Measurements from ENCODE around the gene MRPL34. TPM values are rescaled to one million over a fixed set of nuclear protein-coding genes. Genes with fewer than 3 reads are reported as not detected.
A peak's percentile ranks its signal among the peaks of the same experiment; 100 is the strongest.

Gene MRPL34
- total and polyA plus RNA-seq, 2 donors (not counting 1 experiment from before 2014, with no cell fraction given), result 27.5 to 44.8 TPM

GRCh38 chr19:17286263-17286662 is 19.4 kb upstream of the MRPL34 start:
- Histone ChIP-seq H4K20me1 (ENCODE audit: control insufficient read depth, extremely low read depth, insufficient read depth, low read length) (no peaks in the 10 kb centered on the region), H3K27ac (ENCODE audit: insufficient read depth, low read length) (no peak overlapping the region), H3K27me3 (ENCODE audit: control insufficient read depth, insufficient read depth, low read length) (no peaks in the 10 kb centered on the region), H3K9ac (ENCODE audit: insufficient read depth, low read length) (no peak overlapping the region), H3K36me3 (ENCODE audit: control insufficient read depth, insufficient read depth, low read length) (no peaks in the 10 kb centered on the region), H2AFZ (ENCODE audit: low read length) (no peak overlapping the region), H3K4me1 (ENCODE audit: control insufficient read depth, extremely low read depth, insufficient read depth, low read length) (no peaks in the 10 kb centered on the region), H3K9me3 (ENCODE audit: control insufficient read depth, insufficient read depth, low read depth, low read length) (no peaks in the 10 kb centered on the region), H3K4me3 (replicated peaks in 1 of 4; ENCODE audit: control extremely low read depth in 1 of 4, insufficient read depth in 1 of 4, low read depth in 3 of 4, low read length in 4 of 4) (no peak overlapping the region), H3K4me2 (ENCODE audit: extremely low read depth, insufficient read depth, low read length) (no peak overlapping the region), H3K79me2 (ENCODE audit: control insufficient read depth, insufficient read depth, low read length) (no peaks in the 10 kb centered on the region)
- no peak for DNase-seq (ENCODE audit: low read depth in 2 of 2)
- TF ChIP-seq CTCF (conservative IDR thresholded peaks at IDR 0.05 in 1 of 2, IDR thresholded peaks at IDR 0.05 in 1 of 2; ENCODE audit: low read depth in 1 of 2, low read length in 2 of 2) (no peak), EZH2 (IDR thresholded peaks at IDR 0.05; ENCODE audit: low read length, missing control alignments) (no peak)

GRCh38 chr19:17286752-17287151 is 18.9 kb upstream of the MRPL34 start:
- H2AFZ ChIP-seq (ENCODE audit: low read length), result no peak overlapping the region
- TF ChIP-seq CTCF (conservative IDR thresholded peaks at IDR 0.05 in 1 of 2, IDR thresholded peaks at IDR 0.05 in 1 of 2; ENCODE audit: low read depth in 1 of 2, low read length in 2 of 2) (no peak), EZH2 (IDR thresholded peaks at IDR 0.05; ENCODE audit: low read length, missing control alignments) (no peak)
- no peaks in the 10 kb centered on the region for H4K20me1 ChIP-seq (ENCODE audit: control insufficient read depth, extremely low read depth, insufficient read depth, low read length)
- H3K4me1 ChIP-seq (ENCODE audit: control insufficient read depth, extremely low read depth, insufficient read depth, low read length), result no peaks in the 10 kb centered on the region
- H3K4me2 ChIP-seq (ENCODE audit: extremely low read depth, insufficient read depth, low read length), result no peak overlapping the region
- H3K79me2 ChIP-seq (ENCODE audit: control insufficient read depth, insufficient read depth, low read length), result no peaks in the 10 kb centered on the region
- no peak for DNase-seq (ENCODE audit: low read depth in 2 of 2)
- H3K9ac ChIP-seq (ENCODE audit: insufficient read depth, low read length), result no peak overlapping the region
- H3K27ac ChIP-seq (ENCODE audit: insufficient read depth, low read length), result no peak overlapping the region
- H3K4me3 ChIP-seq (replicated peaks in 1 of 4; ENCODE audit: control extremely low read depth in 1 of 4, insufficient read depth in 1 of 4, low read depth in 3 of 4, low read length in 4 of 4), result no peak overlapping the region
- no peaks in the 10 kb centered on the region for H3K36me3 ChIP-seq (ENCODE audit: control insufficient read depth, insufficient read depth, low read length)
- no peaks in the 10 kb centered on the region for H3K9me3 ChIP-seq (ENCODE audit: control insufficient read depth, insufficient read depth, low read depth, low read length)
- H3K27me3 ChIP-seq (ENCODE audit: control insufficient read depth, insufficient read depth, low read length), result no peaks in the 10 kb centered on the region

DNA sequence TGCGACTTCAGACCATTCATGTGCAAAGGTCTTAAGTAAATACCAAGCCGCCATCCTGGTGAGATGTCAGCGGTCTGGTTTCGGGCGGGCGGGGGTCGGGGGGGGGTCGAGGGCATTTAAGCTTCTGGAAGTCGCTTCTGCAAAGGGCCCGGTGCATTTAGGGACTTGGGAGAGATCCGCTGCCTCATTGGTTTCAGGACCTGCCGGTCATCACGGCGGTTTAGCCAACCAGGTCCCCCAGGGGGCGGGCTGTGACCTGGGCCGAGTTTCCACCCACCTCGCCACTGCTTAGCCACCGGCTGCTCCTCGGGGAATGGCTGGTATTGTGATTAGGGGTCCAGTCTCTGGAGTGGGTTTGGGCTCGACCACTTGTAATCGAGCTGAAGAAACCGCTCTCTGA is 16.2 kb upstream of the MRPL34 start:
- no peaks in the 10 kb centered on the region for H4K20me1 ChIP-seq (ENCODE audit: control insufficient read depth, extremely low read depth, insufficient read depth, low read length)
- peaks cover 2% of the 10 kb centered on the region for H3K4me1 ChIP-seq (ENCODE audit: control insufficient read depth, extremely low read depth, insufficient read depth, low read length)
- no peak overlapping the region for H3K9ac ChIP-seq (ENCODE audit: insufficient read depth, low read length)
- H3K4me3 ChIP-seq (replicated peaks in 1 of 4; ENCODE audit: control extremely low read depth in 1 of 4, insufficient read depth in 1 of 4, low read depth in 3 of 4, low read length in 4 of 4), result peak overlapping the region in 1 of 4 experiments; percentile 16
- H3K36me3 ChIP-seq (ENCODE audit: control insufficient read depth, insufficient read depth, low read length), result no peaks in the 10 kb centered on the region
- H3K4me2 ChIP-seq (ENCODE audit: extremely low read depth, insufficient read depth, low read length), result peak overlapping the region; percentile 35
- no peak overlapping the region for H3K27ac ChIP-seq (ENCODE audit: insufficient read depth, low read length)
- H3K79me2 ChIP-seq (ENCODE audit: control insufficient read depth, insufficient read depth, low read length), result no peaks in the 10 kb centered on the region
- no peak overlapping the region for H2AFZ ChIP-seq (ENCODE audit: low read length)
- no peaks in the 10 kb centered on the region for H3K27me3 ChIP-seq (ENCODE audit: control insufficient read depth, insufficient read depth, low read length)
- peak; percentile 90 to 92 for DNase-seq (ENCODE audit: low read depth in 2 of 2)
- no peak for TF ChIP-seq EZH2 (IDR thresholded peaks at IDR 0.05; ENCODE audit: low read length, missing control alignments)
- TF ChIP-seq CTCF (conservative IDR thresholded peaks at IDR 0.05 in 1 of 2, IDR thresholded peaks at IDR 0.05 in 1 of 2; ENCODE audit: low read depth in 1 of 2, low read length in 2 of 2), result no peak
- no peaks in the 10 kb centered on the region for H3K9me3 ChIP-seq (ENCODE audit: control insufficient read depth, insufficient read depth, low read depth, low read length)
